HG03108 (cell line): ENCODE measurements around the gene CRYBB2.
"Not testable (repeated sequence)": the region's sequence is repeated elsewhere in the genome, so short reads cannot be mapped to it uniquely, and the experiment has no call there.

Source experiments
- ATAC-seq: cut with Tn5 transposase; IDR thresholded peaks from one replicate; pipeline ENCODE4 v1.9.1; 2021; ENCODE audit warnings: moderate library complexity; ENCODE audit not compliant: unreplicated experiment

CRYBB2 gene

GRCh38 chr22:25232301-25232700 is 12.9 kb downstream of the CRYBB2 start:
- no peak for ATAC-seq

DNA sequence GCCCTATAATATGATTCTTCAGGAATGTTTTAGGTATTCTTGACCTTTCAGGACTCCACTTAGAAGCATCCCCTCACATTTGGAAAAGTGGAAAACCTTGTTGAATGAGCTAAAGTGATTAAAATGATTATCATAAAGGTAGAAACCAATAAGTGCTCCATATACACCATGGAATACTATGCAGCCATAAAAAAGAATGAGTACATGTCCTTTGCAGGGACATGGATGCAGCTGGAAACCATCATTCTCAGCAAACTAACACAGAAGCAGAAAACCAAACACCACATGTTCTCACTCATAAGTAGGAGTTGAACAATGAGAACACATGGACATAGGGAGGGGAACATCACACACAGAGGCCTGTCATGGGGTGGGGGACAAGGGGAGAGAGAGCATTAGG is 14.3 kb downstream of the CRYBB2 start:
- not testable (repeated sequence) for ATAC-seq

DNA sequence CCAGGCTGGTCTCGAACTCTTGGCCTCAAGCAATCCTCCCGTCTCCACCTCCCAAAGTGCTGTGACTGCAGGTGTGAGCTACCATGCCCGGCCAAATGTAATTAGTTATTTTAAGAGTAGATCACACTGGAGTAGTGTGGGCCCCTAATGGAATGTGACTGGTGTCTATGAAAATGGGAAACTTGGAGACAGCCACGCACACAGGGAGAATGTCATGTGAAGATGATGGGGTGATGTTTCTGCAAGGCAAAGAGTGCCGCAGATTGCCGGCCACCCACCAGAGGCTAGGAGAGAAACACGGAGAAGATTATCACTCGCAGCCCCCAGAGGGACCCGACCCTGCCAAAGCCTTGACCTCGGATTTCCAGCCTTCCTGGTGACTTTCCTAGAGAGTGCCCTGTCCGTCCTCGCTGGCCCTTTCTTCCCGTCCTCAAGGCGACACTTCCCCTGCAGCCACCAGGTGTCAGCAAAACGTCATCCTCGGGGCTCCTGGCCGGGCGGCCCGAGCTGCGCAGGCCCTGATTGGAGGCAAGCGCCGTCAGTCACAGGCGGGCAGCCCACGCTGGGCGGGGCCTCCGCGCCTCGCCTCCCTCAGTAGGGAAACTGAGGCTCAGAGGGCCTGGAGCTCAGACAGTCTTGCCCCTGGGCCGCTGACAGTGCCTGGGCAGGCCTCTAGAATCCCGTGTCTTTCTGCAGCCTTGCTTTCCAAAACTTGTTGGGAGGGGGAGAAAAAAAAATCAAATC is 16.3 kb downstream of the CRYBB2 start:
- ATAC-seq, result no peak

DNA sequence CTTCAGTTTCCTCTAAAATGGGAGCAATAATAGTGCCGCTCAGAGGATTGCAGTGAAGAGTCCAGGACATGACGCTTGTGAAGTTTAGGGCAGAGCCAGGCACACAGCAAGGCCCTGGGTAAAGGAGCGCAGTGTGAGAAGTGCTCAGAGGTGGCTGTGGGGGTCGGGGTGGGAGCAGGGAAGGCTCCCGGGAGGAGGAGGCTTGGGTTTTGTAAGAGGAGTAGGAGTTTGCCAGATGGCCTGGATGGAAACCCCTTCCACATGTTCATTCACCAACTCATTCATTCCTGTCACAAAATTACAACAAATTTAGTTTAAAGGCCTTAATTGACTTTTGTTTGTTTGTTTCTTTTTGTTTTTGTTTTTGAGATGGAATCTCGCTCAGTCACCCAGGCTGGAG is 17.0 kb downstream of the CRYBB2 start:
- no peak for ATAC-seq

GRCh38 chr22:25237503-25237902 is 18.1 kb downstream of the CRYBB2 start:
- ATAC-seq, result no peak

GRCh38 chr22:25238058-25238457 is 18.6 kb downstream of the CRYBB2 start:
- not testable (repeated sequence) for ATAC-seq

GRCh38 chr22:25255169-25255568 is 35.7 kb downstream of the CRYBB2 start:
- not testable (repeated sequence) for ATAC-seq

- ATAC-seq, result not testable (repeated sequence)
These were observed 48.1 kb downstream of the CRYBB2 start for GRCh38 chr22:25267567-25267966.

DNA sequence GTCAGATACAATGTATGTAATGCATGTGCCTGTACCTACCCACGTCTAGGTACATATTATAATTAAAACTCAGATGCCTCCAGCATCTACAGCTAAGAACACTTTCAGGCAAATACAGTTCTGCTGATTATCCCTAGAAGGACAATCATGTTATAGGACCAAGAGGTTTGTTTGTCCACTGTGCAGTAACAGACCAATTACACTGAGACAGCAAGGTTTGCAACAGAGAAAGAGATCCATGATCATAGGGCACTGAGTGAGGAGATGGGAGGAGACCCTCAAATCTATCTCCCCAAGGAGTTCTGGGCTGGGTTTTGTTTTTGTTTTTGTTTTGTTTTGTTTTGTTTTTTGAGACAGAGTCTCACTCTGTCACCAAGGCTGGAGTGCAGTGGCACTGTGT is 49.5 kb downstream of the CRYBB2 start:
- ATAC-seq, result not testable (repeated sequence)

DNA sequence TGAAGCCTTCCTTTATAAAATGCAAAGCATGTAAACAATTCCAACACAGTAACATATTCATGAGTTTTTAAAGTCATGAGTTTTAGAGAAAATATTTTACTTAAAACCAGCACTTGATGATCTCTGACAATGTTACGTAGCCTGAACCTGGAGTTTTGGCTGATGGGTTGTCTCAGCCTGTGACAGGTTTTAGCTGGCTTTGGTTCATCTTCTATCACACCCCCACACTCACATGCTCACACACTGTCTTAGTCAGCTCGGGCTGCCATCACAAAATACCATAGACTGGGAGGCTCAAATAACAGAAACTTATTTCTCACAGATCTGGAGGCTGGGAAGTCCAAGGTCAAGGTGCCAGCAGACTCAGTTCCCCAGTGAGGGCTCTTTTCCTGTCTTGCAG is 50.6 kb downstream of the CRYBB2 start:
- ATAC-seq, result not testable (repeated sequence)

- not testable (repeated sequence) for ATAC-seq
These were observed 53.8 kb downstream of the CRYBB2 start for GRCh38 chr22:25273231-25273630.

- ATAC-seq, result not testable (repeated sequence)
These were observed 54.5 kb downstream of the CRYBB2 start for GRCh38 chr22:25273928-25274327.

DNA sequence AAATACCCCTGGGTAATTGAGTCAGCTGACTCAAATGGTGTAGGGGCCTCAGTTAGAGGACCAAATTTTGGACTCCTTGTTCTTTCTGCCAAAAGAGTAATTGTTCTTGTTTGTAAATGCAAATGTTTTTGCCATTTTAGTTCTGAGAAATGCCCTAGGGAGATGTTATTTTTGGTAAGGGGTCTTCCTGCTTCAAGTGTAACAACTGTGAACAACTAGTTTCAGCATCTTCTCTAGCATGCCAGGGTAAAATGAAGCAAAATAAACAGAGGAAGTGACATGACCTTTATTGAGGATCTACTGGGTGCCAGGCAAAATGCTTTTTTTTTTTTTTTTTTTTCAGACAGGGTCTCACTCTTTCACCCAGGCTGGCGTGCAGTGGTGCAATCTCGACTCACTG is 60.7 kb downstream of the CRYBB2 start:
- ATAC-seq, result not testable (repeated sequence)
